ENCODE measurements around the gene SGIP1.

DNA sequence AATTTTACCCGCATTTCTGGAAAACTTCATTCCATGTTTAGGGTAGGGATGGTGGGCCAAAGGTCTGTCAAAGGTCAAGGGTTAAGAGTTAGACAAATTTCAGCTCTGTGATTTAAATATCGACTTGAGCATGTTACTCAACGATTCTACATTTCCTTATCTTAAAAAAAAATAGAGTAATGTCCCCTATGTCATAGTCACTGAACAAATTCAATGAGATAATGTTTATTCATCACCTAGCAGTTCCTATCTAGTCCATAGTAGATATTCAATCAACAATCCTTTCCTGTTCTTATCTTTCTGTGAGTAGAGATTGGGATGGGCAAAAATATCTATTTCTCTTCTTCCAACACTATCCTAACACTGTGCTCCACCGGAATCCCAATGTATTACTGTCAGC lies 217.2 kb downstream of the SGIP1 start:
- TF ChIP-seq POLR2A (IDR thresholded peaks at IDR 0.05) (no peak), POLR2AphosphoS5 (IDR thresholded peaks at IDR 0.05) (no peak), CTCF (IDR thresholded peaks at IDR 0.05) (no peak)

Measured in sigmoid colon (tissue), 4 donors.